ENCODE measurements around the gene KRTAP4-11. TPM values are rescaled to one million over a fixed set of nuclear protein-coding genes. Genes with fewer than 3 reads are reported as not detected.

The KRTAP4-11 gene
- total and polyA plus RNA-seq, 2 of the 8 experiments (the other 6 are each of a cell fraction or from before 2014, with no cell fraction given), result not detected

DNA sequence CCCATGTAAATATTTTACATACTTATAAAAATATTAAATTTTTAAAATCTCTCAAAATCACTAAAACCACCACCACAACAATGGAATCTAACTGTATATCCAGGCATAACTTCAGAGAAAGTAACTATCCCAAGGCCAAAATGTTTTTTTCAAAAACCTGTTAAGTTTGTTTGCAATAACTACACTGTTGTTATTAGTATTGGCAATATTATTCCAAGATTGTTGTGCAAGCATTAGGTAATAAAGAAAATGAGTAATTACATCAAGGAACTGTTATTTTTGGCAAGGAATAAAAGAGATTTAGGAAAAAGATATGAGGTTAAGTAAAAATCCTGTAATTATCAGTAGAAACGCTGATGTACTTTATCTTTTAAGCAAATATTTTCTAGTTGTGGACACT, 9.2 kb upstream of the KRTAP4-11 start:
- Histone ChIP-seq H2BK15ac (ENCODE audit: low read length) (no peak overlapping the region), H3K4me1 (replicated peaks in 1 of 4; ENCODE audit: control insufficient read depth in 3 of 4, insufficient read depth in 4 of 4, low read length in 3 of 4) (no peaks in the 10 kb centered on the region), H2BK20ac (ENCODE audit: low read length) (no peak overlapping the region), H3K79me2 (ENCODE audit: control insufficient read depth in 1 of 2, insufficient read depth in 2 of 2, low read length in 2 of 2) (no peaks in the 10 kb centered on the region), H3K79me1 (ENCODE audit: low read depth, low read length) (no peaks in the 10 kb centered on the region), H2BK5ac (ENCODE audit: low read depth, low read length) (no peak overlapping the region), H3K56ac (replicated peaks; ENCODE audit: insufficient read length, low read depth, low read length) (no peak overlapping the region), H3K18ac (ENCODE audit: extremely low read depth, low read length) (no peak overlapping the region), H3K36me3 (ENCODE audit: control insufficient read depth in 2 of 4, insufficient read depth in 4 of 4, low read length in 3 of 4) (no peaks in the 10 kb centered on the region), H3K4me3 (ENCODE audit: extremely low read depth in 1 of 4, insufficient read depth in 2 of 4, low read depth in 3 of 4, low read length in 4 of 4) (no peak overlapping the region), H4K91ac (replicated peaks; ENCODE audit: insufficient read length, low read length) (no peak overlapping the region), H3K9me3 (ENCODE audit: insufficient read depth in 2 of 2, low read depth in 1 of 2, low read length in 1 of 2) (0 out of 4 replicates have a peak, but pooled peaks cover 0 to 5% of the 10 kb centered on the region in 2 experiments), H3K4ac (replicated peaks; ENCODE audit: insufficient read length, low read depth, low read length) (no peak overlapping the region), H3K14ac (ENCODE audit: insufficient read length) (no peak overlapping the region), H4K8ac (ENCODE audit: extremely low read depth, insufficient read depth, low read length) (no peak overlapping the region), H2AFZ (ENCODE audit: low read length) (no peak overlapping the region), H3K4me2 (ENCODE audit: insufficient read depth in 1 of 2, low read depth in 2 of 2, low read length in 2 of 2) (no peak overlapping the region), H2BK12ac (ENCODE audit: low read depth, low read length) (no peak overlapping the region), H3K9ac (replicated peaks in 1 of 4; ENCODE audit: extremely low read depth in 1 of 4, low read depth in 3 of 4, low read length in 3 of 4) (no peak overlapping the region), H3K23me2 (ENCODE audit: low read depth, low read length) (no peaks in the 10 kb centered on the region), H4K20me1 (replicated peaks in 1 of 2; ENCODE audit: control insufficient read depth in 1 of 2, insufficient read depth in 2 of 2, low read length in 2 of 2) (no peaks in the 10 kb centered on the region), H2AK5ac (ENCODE audit: low read depth, low read length) (no peak overlapping the region), H3K27me3 (replicated peaks in 1 of 4; ENCODE audit: control insufficient read depth in 3 of 4, extremely low read depth in 1 of 4, insufficient read depth in 3 of 4, low read length in 3 of 4) (no peaks in the 10 kb centered on the region), H3K27ac (ENCODE audit: low read depth, low read length) (no peak overlapping the region), H3K23ac (ENCODE audit: insufficient read length) (no peak overlapping the region), H2BK120ac (replicated peaks; ENCODE audit: low read depth, low read length) (no peak overlapping the region), H4K5ac (ENCODE audit: insufficient read length, low read depth, low read length) (no peak overlapping the region)
- 95% methylated on average over 1 of the region's 1 CpG; no CpG with 5 or more reads in 1 of the 2 experiments for WGBS, 2 experiments (ENCODE audit: extremely low coverage in 1 of 2, insufficient coverage in 1 of 2, insufficient read length in 1 of 2, insufficient replicate concordance in 2 of 2, low coverage in 1 of 2, low lambda C conversion rate in 2 of 2, missing lambda C conversion rate in 1 of 2)
- CTCF ChIA-PET (ENCODE audit: partially characterized antibody), result no interaction called here
- DNase-seq (ENCODE audit: low read depth in 1 of 2, low spot score in 2 of 2), result no peak
- no peak for FAIRE-seq
- POLR2A ChIA-PET (ENCODE audit: partially characterized antibody), result no interaction called here
- TF ChIP-seq, protein P1, sequence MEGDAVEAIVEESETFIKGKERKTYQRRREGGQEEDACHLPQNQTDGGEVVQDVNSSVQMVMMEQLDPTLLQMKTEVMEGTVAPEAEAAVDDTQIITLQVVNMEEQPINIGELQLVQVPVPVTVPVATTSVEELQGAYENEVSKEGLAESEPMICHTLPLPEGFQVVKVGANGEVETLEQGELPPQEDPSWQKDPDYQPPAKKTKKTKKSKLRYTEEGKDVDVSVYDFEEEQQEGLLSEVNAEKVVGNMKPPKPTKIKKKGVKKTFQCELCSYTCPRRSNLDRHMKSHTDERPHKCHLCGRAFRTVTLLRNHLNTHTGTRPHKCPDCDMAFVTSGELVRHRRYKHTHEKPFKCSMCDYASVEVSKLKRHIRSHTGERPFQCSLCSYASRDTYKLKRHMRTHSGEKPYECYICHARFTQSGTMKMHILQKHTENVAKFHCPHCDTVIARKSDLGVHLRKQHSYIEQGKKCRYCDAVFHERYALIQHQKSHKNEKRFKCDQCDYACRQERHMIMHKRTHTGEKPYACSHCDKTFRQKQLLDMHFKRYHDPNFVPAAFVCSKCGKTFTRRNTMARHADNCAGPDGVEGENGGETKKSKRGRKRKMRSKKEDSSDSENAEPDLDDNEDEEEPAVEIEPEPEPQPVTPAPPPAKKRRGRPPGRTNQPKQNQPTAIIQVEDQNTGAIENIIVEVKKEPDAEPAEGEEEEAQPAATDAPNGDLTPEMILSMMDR (IDR thresholded peaks at IDR 0.05; ENCODE audit: control extremely low read depth in 1 of 3, insufficient read depth in 1 of 3, low read depth in 1 of 3, low read length in 3 of 3), result no peak
- TF ChIP-seq SIRT6 (IDR thresholded peaks at IDR 0.05; ENCODE audit: low read length) (no peak), JUND (IDR thresholded peaks at IDR 0.05; ENCODE audit: low read length) (no peak), CBX8 (IDR thresholded peaks at IDR 0.05; ENCODE audit: borderline replicate concordance, low read depth, low read length) (no peak), POLR2A (IDR thresholded peaks at IDR 0.05; ENCODE audit: control extremely low read depth in 1 of 2, low read depth in 2 of 2, low read length in 2 of 2) (no peak), TEAD4 (IDR thresholded peaks at IDR 0.05; ENCODE audit: low read depth, low read length) (no peak), MAFK (IDR thresholded peaks at IDR 0.05; ENCODE audit: low read depth, low read length) (no peak), BCL11A (IDR thresholded peaks at IDR 0.05; ENCODE audit: low read depth in 2 of 2, low read length in 2 of 2) (no peak), CHD2 (IDR thresholded peaks at IDR 0.05; ENCODE audit: low read length) (no peak), BRCA1 (IDR thresholded peaks at IDR 0.05; ENCODE audit: low read depth, low read length) (no peak), CBX5 (IDR thresholded peaks at IDR 0.05; ENCODE audit: low read depth, low read length) (no peak), KDM4A (IDR thresholded peaks at IDR 0.05; ENCODE audit: low read depth, low read length, severe bottlenecking) (no peak), SUZ12 (IDR thresholded peaks at IDR 0.05; ENCODE audit: low read length) (no peak), HDAC6 (IDR thresholded peaks at IDR 0.05; ENCODE audit: low read depth, low read length) (no peak)
